Putamen (tissue), 1 donor: Measurements from ENCODE around the gene NLRP9.

Experiments used
- DNase-seq: peaks from one replicate; pipeline ENCODE4 v3.0.0-alpha.2; 2016; ENCODE audit warnings: low spot score

NLRP9 gene

DNA sequence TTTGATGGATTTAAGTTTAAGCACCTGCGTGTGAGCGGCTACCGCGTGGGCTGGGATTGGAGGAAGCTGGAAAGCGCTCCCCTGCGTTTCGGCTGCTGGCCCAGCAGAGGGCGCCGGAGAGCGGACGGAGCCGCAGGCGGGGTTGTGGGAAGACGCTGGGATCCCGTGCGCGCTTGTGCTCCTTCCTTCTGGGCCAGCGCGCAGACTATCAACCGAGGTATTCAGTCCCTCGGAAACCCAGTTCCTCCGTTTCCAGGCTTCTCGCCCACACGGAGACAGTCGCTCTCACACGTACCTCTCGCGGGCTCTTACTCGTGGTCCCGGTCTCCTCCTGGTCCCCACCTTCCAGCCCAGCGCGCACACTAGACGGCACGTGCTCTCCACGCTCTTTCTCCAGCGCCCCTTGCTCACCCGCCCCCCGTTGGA, 34.4 kb downstream of the NLRP9 start:
- peak; percentile 42 for DNase-seq

DNA sequence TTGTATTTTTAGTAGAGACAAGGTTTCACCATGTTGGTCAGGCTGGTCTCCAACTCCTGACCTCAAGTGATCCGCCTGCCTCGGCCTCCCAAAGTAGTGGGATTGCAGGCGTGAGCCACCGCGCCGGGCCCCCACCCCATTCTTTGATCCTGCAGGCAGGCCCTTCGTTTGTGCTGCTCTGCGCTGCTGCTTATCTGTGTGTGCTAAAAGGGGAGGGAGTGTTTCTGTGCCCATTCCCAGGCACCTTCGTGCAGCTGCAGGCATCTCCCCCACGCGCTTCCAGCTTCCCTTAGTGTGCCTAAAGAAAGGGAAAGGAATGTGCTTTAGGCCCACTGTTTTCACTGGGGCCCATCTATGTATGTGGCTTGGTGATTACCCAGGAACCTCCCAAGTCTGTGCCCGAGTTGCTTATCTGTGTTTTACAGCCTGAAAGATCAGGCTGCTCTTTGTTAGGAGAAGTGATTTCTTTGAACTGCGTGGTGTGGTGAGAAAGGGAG, 36.0 kb downstream of the NLRP9 start:
- DNase-seq = no peak

DNA sequence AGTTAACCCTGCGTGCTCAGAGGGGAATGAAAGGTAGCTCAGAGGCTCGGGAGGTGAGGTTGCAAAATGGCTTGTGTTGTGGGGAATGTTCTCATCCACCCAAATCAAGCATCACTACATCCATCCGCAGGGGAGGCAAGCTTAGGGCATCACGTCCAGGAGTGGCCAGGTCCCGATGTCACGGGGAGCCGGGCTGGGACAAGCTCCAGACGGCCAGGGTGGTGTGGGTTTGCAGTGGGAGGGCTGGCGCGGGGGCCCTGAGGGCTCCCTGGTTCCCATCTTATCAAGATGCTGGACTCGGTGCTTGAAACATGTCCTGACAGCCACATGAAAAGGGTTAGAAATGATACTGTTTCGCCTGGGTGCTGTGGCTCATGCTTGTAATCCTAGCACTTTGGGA, 37.4 kb downstream of the NLRP9 start:
- DNase-seq = no peak

DNA sequence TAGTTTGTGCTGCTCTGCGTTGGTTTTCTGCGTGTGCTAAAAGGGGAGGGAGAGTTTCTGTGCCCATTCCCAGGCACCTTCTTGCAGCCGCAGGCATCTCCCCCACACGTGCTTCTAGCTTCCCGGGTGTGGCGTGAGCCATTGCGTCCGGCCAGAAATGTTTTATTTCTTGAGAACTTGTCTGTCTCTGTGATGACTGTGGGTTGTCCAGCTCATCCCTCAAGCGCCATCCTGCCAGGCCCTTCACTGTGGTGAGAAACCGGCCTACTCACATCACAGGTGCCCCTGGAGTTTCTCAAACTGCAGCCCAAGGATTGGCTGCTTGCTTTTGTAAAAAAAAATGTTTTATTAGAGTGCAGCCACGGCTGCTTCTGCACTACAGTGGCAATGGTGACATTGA, 39.0 kb downstream of the NLRP9 start:
- no peak for DNase-seq

DNA sequence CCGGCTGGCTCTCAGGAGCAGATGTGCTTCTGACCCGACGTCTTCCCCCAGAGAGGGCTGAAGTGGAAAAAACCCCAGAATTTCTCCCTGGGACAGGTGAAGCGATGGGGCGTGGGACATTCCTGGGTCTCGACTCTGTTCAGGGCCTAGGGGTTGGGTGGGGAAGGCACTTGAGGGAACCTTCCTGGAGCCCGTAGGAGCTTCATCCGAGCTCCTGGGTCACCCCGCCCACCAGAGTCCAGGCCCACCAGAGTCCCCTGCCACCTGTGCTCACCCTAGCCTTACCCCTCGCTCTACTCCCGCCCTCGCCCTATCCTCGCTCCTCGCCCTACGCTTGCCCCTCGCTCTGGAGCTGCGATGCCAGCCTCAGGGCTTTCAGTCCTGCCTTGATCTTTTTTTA, 39.9 kb downstream of the NLRP9 start:
- no peak for DNase-seq

DNA sequence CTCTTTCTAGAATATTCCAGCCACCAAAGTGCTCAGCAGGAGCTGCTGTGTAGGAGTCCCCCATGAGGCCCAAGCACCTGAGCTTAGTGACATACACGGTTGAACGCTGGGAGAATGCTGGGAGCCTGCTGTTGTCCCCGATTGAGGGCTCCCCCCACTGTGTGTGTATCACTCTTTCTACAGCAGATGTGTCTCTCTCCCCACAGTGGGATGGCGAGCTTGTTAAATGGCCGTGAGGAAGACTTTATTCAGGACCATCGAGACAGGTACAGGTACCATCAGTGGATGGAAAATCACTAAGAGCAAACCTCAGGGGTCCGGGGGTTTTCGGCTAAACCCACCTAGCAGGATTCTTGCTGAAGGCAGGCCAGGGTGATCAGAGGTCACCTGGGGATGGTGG, 40.5 kb downstream of the NLRP9 start:
- no peak for DNase-seq

DNA sequence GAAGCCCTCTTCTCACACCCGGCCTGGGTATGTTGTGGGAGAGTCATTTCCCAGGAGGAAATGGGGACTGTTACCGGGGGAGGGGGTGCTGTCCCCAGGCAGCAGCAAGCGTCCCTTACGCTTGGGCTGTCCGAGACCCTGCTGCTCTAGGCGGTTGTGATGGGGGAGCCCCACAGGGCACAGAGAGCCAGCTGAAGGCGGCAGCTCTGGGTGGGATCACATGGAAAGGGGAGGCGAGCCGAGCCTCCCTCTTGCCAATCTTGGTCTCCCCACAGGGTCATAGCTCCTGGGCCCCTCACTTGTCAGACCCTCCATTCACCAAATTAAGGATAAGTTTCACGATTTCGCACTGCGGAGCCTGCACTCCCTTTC, 41.1 kb downstream of the NLRP9 start:
- DNase-seq = no peak

DNA sequence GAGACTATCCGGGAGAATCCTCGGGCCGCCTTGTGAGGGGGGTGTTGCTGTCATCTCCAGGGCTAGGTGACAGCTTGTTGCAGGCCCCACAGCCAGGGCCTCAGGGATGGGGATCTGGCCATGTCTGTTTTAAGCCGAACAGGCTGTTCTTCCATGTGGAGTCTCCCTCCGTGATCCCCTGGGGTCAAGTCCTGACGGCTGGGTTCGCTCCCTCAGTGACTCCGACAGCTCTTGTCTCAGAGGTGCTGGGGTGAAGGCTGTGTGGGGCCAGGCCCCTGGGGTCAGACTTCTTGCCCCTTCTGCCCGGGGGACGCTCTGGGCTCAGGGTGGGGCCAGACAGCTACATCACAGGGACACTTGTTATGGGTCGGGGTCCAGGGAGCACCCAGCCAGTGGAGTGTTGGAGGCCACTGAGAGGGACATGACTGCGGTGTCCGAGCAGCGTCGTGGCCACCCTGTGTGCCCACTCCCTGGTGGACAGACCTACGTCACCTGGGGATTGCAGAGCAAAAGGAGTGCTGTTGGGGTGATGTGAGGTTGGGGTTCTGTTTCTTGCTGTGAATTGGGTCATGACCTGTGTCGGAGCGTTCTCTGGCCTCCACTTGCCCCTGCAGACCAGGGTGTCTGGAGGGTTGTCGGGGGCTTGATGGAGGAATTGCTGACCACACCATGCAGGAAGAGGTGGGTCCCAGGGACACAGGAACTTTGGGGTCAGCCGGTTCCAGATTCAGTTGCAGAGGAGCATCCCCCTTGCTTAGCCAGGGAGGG, 41.7 kb downstream of the NLRP9 start:
- DNase-seq = no peak

DNA sequence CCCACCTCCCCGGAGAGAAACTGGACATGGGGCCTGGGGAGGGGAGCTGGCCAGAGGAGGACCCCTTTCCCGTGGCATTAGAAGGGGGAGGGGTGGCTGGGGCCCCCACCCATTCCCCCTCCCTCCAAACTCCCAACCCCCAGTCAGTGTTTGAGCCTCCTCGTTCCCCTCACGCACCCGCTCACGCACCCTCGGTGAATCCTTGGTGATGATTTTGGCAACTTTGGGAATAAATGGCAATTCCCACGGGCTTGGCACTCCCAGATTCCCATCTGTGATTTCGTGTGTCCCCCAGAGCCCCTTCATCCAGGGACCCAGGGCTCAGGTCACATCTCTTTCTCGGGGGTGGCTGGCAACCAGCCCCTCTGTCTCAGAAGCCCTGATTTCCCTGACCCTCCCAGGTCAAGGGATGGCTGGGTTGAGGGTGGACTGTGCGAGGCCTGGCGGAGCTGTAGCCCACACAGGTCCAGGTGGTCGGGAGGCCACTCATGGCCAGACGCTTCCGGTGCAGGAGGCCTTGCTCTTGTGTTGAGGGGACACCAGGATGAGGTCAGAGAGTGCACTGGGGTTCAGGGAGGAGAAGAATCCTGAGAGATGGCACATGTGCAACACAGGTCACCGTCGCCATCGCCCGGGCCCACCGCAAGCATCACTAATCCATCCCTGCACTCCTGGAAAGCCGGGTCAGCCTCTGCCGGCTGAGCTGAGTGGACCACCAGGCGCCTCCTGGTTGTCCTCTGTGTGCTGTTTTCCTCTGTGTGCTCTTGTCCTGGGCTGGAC, 42.5 kb downstream of the NLRP9 start:
- no peak for DNase-seq

DNA sequence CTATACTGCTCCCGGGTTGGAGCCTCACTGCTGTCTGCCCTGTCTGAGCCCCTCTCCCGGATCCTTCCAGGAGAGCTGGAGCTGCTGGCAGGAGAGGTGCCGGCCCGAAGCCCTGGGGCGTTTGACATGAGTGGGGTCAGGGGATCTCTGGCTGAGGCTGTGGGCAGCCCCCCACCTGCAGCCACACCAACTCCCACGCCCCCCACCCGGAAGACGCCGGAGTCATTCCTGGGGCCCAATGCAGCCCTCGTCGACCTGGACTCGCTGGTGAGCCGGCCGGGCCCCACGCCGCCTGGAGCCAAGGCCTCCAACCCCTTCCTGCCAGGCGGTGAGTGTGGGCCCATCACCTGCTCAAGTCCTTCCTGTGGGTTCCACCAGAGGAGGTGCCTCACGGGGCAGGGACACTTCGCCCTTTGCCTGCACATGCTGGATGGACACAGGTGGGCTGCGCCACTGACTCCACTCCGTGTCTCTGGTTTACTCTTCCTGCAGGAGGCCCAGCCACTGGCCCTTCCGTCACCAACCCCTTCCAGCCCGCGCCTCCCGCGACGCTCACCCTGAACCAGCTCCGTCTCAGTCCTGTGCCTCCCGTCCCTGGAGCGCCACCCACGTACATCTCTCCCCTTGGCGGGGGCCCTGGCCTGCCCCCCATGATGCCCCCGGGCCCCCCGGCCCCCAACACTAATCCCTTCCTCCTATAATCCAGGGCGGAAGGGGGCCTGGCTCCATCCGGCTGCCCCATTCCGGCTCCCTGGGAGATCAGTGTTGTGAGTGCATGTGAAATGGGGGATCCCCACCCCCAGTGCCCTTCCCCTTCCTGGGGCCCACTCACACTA, 43.3 kb downstream of the NLRP9 start:
- DNase-seq = no peak

DNA sequence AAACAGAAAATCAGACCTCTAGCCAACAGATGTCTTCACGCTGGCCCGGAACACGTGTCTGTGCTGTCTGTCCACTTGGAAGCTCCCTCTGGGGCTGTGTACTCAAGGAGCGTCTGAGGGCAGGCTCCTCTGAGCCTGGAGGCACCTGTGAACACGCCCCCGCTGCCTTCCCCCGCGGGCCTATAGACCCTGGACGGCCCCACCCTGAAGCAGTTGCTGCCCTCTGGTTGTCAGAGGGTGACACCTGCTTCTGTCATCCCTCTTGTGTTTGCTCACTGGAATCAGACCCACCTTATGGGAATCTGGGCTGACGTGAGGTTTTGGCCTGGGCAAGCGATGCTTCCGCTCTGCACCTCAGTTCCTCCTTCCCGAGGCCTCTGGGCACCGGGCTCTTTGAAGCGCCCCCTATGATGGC, 44.0 kb downstream of the NLRP9 start:
- DNase-seq = no peak

DNA sequence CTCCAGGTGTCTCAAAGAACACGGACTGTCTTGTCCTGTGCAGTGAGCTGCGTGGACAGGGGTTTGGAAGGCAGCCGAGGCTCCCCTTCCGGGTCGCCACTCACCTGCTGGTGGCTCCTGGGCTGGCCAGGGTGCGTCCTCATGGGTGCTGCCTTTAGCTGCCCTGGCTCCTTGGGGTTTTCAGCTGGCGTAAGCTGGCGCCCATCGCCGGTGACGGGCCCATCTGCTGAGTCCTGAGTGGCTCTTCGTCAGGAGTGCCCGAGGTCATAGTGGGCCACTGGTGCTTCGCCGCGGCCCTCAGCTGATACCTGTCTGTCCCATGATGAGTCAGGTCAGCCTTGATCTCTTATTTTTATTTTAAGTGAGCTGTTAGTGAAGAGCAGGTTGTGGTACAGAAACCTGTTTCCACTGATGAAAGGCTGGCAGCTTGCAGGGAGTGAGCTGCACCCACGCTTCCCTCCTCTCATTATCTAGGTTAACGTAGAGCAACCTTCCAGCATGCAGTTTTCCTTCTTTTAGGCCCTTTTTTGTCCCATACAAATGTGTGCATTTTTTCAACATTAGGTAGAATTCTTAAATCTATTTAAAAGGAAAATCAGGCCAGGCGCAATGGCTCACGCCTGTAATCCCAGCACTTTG, 44.7 kb downstream of the NLRP9 start:
- DNase-seq = peak; percentile 67

DNA sequence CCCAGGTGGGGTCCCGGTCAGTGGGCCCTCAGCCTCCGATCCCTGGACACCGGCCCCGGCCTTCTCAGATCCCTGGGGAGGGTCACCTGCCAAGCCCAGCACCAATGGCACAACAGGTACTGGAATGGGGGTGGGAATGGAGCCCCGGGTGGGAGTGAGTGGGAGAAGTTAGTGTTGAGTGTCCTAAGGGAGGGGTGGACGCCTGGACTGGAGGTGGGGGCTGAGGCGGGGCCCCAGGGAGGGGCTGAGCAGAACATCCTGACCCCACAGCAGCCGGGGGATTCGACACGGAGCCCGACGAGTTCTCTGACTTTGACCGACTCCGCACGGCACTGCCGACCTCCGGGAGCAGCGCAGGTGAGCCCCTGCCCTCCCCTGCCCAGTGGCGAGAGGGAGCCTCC, 45.5 kb downstream of the NLRP9 start:
- no peak for DNase-seq

DNA sequence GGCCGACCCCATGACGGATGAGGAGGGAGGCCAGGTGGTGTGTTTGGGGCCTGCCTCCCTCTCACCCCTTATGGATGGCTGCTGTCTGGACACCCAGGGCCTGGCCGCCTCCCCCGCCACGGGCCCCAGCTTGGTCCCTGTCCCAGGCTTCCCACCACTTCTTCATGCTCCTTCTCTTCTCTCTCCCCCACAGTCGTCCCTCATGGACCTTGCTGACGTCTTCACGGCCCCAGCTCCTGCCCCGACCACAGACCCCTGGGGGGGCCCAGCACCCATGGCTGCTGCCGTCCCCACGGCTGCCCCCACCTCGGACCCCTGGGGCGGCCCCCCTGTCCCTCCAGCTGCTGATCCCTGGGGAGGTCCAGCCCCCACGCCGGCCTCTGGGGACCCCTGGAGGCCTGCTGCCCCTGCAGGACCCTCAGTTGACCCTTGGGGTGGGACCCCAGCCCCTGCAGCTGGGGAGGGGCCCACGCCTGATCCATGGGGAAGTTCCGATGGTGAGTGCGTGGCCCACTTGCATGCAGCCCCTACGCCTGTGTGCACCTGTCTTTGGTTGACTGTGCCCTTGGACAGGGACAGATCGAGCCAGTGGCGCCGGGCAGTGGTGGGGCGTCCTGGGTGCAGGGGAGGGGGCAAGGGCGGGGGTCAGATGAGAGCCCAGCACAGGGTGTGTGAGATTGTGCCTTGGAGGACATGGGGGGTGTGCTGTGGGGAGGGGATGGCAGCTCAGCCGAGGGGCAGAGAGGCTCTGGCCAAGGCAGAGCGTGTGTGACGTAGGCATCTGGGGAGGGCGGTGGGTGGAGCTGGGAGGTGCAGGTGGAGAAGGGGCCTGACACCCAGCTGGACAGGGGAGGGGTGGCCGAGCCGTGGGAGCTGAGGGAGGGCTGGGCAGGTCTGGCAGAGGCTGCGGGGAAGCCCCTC, 46.4 kb downstream of the NLRP9 start:
- no peak for DNase-seq

DNA sequence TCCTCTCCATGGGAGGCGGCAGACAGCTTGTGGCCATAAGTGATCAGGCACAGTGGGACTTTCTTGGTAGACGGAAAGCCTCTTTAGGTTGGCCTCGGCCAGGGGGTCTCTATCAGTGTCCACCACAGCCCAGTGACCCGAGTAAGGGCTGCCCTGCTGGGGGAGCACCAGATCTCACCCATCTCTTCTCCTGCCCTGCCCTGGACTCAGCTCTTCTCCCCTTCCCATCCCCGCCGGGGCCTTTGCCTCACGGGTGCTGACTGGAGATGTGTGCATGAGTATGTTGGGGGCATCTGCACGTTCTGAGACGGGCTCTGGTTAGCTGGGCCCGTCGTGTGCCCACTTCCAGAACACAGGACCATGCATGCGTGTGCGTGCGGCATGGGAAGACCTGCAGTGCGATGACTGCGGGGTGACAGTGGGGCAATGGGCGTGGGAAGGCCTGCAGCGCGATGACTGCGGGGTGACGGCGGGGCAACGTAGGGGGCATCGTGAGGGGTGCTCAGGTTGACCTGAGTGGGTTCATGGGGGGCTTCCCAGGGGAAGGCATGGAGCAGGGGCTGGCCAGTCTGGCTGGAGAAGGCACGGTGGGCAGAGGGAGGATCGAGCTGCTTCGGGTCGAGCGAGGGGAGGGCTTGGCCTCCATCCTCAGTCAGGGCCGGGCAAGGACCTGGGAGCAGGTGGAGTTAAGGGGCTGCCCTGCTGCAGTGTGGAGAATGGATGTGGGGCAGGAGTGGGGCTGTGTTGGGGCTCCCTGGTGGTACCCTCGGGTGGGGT, 47.2 kb downstream of the NLRP9 start:
- no peak for DNase-seq

DNA sequence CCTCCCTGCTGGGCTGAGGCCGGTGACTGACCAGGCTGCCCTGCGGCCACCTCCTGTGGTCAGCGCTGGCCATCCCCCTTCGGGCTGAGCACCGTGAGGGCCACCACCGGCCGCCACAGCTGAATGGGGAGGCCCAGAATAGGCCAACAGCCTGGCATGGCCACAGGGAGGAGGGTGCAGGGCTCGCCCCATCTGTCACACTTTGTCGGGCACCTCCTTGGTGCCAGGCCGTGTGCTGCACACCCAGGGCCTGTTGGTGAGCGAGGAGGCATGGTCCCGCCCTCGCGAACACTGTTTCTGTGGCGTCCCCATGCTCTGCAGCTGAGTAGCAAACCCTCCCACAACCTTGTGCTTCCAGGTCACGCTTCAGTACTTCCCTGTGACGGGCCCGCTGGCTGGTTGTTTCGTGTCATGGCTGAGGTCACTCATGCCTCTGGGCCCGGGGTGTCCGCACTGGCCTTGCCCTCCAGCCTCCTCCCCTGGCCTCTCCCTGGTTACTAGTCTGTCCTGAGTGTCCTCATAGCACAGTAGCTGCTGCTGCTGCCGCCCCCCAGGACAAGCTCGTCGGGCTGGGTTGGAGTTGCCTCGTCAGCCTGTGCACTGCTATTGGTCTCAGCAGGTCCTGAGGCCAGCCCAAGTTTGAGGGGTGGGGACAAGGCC, 48.0 kb downstream of the NLRP9 start:
- no peak for DNase-seq

DNA sequence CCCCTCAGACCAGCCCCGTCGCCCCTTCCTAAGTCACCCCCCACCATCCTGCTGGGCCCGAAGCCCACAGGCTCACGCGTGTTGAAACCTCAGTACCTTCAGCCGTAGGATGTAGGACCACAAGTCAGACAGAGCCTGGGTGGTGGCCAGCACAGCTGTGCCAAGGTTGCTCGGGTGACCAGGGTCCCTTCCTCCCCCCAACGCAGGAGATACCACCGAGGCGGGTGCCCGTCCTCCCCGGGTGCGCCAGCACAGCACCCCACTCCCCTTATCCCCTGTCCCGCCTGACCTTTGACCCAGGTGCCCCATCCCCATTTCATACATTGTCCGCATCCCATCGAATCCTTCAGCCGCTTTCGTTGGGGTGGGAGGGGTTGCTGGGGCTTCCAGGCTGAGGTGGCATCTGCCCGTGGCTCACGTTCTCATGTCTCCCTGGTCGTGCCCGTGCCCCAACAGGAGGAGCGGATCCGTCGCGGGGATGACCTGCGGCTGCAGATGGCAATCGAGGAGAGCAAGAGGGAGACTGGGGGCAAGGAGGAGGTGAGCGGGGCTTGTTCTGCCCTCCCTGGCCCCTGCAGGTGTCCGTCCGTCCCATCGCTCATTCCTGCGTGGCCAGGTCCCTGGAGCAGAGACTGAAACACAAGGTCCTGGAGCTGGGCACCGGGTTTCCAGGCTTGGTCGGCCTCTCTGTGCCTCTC, 48.6 kb downstream of the NLRP9 start:
- DNase-seq = no peak

DNA sequence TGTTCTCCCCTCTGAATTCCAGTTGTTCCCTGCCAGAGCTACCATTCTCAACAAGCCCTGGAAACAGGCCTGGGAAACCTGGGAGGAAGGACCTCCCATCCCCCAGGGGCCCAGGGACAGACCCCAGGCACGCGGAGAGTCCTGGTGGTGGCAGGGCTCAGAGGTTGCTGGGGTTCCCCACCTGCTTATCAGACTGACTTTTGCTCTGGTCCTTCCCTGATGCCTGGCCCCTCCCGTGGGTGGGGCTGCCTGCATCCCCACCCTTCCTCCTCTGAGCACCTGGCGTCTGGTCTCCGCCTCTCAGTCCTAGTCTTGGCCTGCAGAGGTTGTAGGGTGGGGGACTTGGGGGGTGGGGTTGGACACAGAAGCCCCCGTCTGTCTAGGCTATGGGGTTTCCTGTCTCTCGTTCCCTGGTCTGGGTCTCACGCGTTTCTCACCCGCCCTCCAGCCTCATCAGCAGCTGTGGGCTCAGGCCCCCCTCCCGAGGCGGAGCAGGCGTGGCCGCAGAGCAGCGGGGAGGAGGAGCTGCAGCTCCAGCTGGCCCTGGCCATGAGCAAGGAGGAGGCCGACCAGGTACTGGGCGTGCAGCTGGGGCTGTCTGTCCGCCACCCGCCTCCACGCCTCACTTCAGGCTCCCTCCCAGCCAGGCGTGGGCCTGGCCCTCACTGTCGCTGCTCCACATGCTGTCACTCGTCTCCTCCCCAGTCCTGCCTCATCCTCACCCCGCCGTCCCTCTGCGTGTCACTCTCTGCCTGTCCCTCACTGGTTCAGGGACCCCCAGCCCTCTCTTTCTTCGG, 49.6 kb downstream of the NLRP9 start:
- no peak for DNase-seq
